ENCODE results near the gene TMTC2.

The TMTC2 gene

GRCh38 chr12:83092606-83093005 lies 405.9 kb downstream of the TMTC2 start:
- TF ChIP-seq RBAK (tag by site-specific recombination; IDR thresholded peaks at IDR 0.05) (no peak), ZNF488 (tag by site-specific recombination; IDR thresholded peaks at IDR 0.05) (no peak), ZNF639 (tag by site-specific recombination; IDR thresholded peaks at IDR 0.05) (no peak), ZNF707 (tag by site-specific recombination; IDR thresholded peaks at IDR 0.05) (no peak), IKZF3 (tag by site-specific recombination; IDR thresholded peaks at IDR 0.05) (no peak)
- TF ChIP-seq, protein P1, sequence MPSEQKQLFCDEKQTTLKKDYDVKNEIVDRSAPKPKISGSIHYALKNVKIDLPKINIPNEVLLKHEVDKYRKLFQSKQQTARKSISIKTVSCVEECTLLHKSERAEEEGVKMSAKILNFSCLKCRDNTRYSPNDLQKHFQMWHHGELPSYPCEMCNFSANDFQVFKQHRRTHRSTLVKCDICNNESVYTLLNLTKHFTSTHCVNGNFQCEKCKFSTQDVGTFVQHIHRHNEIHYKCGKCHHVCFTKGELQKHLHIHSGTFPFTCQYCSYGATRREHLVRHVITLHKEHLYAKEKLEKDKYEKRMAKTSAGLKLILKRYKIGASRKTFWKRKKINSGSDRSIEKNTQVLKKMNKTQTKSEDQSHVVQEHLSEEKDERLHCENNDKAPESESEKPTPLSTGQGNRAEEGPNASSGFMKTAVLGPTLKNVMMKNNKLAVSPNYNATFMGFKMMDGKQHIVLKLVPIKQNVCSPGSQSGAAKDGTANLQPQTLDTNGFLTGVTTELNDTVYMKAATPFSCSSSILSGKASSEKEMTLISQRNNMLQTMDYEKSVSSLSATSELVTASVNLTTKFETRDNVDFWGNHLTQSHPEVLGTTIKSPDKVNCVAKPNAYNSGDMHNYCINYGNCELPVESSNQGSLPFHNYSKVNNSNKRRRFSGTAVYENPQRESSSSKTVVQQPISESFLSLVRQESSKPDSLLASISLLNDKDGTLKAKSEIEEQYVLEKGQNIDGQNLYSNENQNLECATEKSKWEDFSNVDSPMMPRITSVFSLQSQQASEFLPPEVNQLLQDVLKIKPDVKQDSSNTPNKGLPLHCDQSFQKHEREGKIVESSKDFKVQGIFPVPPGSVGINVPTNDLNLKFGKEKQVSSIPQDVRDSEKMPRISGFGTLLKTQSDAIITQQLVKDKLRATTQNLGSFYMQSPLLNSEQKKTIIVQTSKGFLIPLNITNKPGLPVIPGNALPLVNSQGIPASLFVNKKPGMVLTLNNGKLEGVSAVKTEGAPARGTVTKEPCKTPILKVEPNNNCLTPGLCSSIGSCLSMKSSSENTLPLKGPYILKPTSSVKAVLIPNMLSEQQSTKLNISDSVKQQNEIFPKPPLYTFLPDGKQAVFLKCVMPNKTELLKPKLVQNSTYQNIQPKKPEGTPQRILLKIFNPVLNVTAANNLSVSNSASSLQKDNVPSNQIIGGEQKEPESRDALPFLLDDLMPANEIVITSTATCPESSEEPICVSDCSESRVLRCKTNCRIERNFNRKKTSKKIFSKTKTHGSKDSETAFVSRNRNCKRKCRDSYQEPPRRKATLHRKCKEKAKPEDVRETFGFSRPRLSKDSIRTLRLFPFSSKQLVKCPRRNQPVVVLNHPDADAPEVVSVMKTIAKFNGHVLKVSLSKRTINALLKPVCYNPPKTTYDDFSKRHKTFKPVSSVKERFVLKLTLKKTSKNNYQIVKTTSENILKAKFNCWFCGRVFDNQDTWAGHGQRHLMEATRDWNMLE (tag by site-specific recombination; conservative IDR thresholded peaks at IDR 0.05; ENCODE audit: low read depth): no peak
- H3K9me3 ChIP-seq (ENCODE audit: control insufficient read depth, insufficient read depth, low read depth, low read length): no peaks in the 10 kb centered on the region
- no peaks in the 10 kb centered on the region for H3K4me1 ChIP-seq (ENCODE audit: control insufficient read depth, insufficient read depth, low read length)
- H3K27ac ChIP-seq (ENCODE audit: extremely low read depth, low read depth, low read length): no peak overlapping the region
- POLR2A ChIA-PET: no interaction called here
- CTCF ChIA-PET: interaction anchor here (0.7 kb wide), 1 partner anchor 320 kb away, joined by 3 read pairs; no protein-coding TSS in a partner anchor
- H3K4me3 ChIP-seq (ENCODE audit: low read depth, low read length): no peak overlapping the region
- no peaks in the 10 kb centered on the region for H3K36me3 ChIP-seq (ENCODE audit: control insufficient read depth in 2 of 2, insufficient read depth in 1 of 2, low read length in 2 of 2)

GRCh38 chr12:83093426-83093825 lies 406.7 kb downstream of the TMTC2 start:
- TF ChIP-seq ZNF624 (tag by site-specific recombination; IDR thresholded peaks at IDR 0.05) (no peak), KLF7 (tag by site-specific recombination; IDR thresholded peaks at IDR 0.05; ENCODE audit: borderline replicate concordance) (no peak)
- ChIA-PET POLR2A (no interaction called here), CTCF (interaction anchor here (0.5 kb wide), 1 partner anchor 139 kb away, joined by 3 read pairs; no protein-coding TSS in a partner anchor)
- no peaks in the 10 kb centered on the region for H3K4me1 ChIP-seq (ENCODE audit: control insufficient read depth, insufficient read depth, low read length)
- no peak overlapping the region for H3K27ac ChIP-seq (ENCODE audit: extremely low read depth, low read depth, low read length)
- H3K36me3 ChIP-seq (ENCODE audit: control insufficient read depth in 2 of 2, insufficient read depth in 1 of 2, low read length in 2 of 2): no peaks in the 10 kb centered on the region
- H3K9me3 ChIP-seq (ENCODE audit: control insufficient read depth, insufficient read depth, low read depth, low read length): no peaks in the 10 kb centered on the region
- no peak overlapping the region for H3K4me3 ChIP-seq (ENCODE audit: low read depth, low read length)

DNA sequence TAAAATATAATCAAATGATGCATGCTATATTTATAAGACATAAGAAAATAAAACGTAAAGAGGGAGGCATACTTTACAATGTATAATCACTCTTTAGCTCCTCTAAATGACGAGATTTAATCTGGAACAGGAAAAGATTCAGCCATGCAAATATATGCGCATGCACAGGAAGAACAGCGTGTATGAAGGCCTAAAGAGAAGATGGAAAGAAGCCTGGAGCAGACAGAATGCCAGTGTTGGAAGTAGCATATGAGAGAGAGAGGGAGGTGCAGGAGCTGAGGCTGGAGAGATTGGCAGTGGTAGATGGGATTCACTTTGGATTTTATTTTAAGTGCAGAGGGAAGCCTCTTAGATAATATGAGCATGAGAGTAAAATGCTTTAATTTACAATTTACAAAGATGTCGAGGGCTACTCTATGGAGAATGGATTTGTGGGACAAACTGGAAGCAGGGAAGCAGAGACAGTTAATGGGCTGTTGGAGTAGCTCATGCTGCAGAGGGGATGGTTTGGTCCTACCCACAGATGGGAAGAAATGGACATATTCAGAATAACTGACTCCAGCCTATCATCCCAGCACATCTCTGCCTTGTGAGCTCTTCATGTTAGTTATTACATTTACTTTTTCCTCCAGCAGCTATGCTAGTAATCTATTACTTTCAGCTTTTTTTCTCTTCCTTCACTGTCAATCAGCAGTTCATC lies 411.1 kb downstream of the TMTC2 start:
- Histone ChIP-seq H3K9me3 (ENCODE audit: control insufficient read depth, insufficient read depth, low read depth, low read length) (no peaks in the 10 kb centered on the region), H3K4me3 (ENCODE audit: low read depth, low read length) (no peak overlapping the region), H3K4me1 (ENCODE audit: control insufficient read depth, insufficient read depth, low read length) (no peaks in the 10 kb centered on the region), H3K36me3 (ENCODE audit: control insufficient read depth in 2 of 2, insufficient read depth in 1 of 2, low read length in 2 of 2) (no peaks in the 10 kb centered on the region), H3K27ac (ENCODE audit: extremely low read depth, low read depth, low read length) (no peak overlapping the region)
- POLR2A ChIA-PET: no interaction called here
- CTCF ChIA-PET: interaction anchor here (0.7 kb wide), 1 partner anchor 321 kb away, joined by 4 read pairs; no protein-coding TSS in a partner anchor
- TF ChIP-seq HIC1 (tag by site-specific recombination; IDR thresholded peaks at IDR 0.05): no peak
- TF ChIP-seq ZNF350 (tag by site-specific recombination; IDR thresholded peaks at IDR 0.05): no peak
- no peak for TF ChIP-seq ZNF335 (tag by site-specific recombination; conservative IDR thresholded peaks at IDR 0.05)
- no peak for TF ChIP-seq ZNF433 (tag by site-specific recombination; IDR thresholded peaks at IDR 0.05; ENCODE audit: low read depth)
- no peak for TF ChIP-seq ZNF184 (tag by site-specific recombination; IDR thresholded peaks at IDR 0.05)
- no peak for TF ChIP-seq OSR2 (tag by site-specific recombination; IDR thresholded peaks at IDR 0.05)
- no peak for TF ChIP-seq ZEB2 (tag by site-specific recombination; IDR thresholded peaks at IDR 0.05)
- TF ChIP-seq ZBTB48 (tag by site-specific recombination; IDR thresholded peaks at IDR 0.05): no peak
- TF ChIP-seq, protein P2, sequence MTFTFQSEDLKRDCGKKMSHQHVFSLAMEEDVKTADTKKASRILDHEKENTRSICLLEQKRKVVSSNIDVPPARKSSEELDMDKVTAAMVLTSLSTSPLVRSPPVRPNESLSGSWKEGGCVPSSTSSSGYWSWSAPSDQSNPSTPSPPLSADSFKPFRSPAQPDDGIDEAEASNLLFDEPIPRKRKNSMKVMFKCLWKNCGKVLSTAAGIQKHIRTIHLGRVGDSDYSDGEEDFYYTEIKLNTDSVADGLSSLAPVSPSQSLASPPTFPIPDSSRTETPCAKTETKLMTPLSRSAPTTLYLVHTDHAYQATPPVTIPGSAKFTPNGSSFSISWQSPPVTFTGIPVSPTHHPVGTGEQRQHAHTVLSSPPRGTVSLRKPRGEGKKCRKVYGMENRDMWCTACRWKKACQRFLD (tag by site-specific recombination; IDR thresholded peaks at IDR 0.05): no peak
- TF ChIP-seq ZNF48 (tag by site-specific recombination; IDR thresholded peaks at IDR 0.05): no peak
- TF ChIP-seq, protein P3, sequence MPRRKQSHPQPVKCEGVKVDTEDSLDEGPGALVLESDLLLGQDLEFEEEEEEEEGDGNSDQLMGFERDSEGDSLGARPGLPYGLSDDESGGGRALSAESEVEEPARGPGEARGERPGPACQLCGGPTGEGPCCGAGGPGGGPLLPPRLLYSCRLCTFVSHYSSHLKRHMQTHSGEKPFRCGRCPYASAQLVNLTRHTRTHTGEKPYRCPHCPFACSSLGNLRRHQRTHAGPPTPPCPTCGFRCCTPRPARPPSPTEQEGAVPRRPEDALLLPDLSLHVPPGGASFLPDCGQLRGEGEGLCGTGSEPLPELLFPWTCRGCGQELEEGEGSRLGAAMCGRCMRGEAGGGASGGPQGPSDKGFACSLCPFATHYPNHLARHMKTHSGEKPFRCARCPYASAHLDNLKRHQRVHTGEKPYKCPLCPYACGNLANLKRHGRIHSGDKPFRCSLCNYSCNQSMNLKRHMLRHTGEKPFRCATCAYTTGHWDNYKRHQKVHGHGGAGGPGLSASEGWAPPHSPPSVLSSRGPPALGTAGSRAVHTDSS (tag by site-specific recombination; IDR thresholded peaks at IDR 0.05): no peak
